Heart left ventricle (tissue), 13 donors: ENCODE results near the gene ZNF217.

ENCODE experiments used
- CTCF ChIP-seq, 12 donors: fragments of 200-600 bp; sonication (generic) in 4 of 12; IDR thresholded peaks; one replicate each; pipeline versions ENCODE4 v1.5.0 to v1.8.0; 2018 to 2022; ENCODE audit warnings: antibody characterized with exemption in 12 of 12, mild to moderate bottlenecking in 5 of 12
- POLR2A ChIP-seq, 2 donors: fragments of 450-650 bp; IDR thresholded peaks; one replicate each; pipeline ENCODE4 v1.6.1; 2017; ENCODE audit warnings: antibody characterized with exemption in 2 of 2, mild to moderate bottlenecking in 2 of 2, moderate library complexity in 2 of 2
- donor health status: ischemic (EF 13 %, LVEDD 7.1; RV severe dilation, severe dysfunction).
- donor health status: DM: no; HTN: yes; CAD: no.
- donor health status: DM: no; HTN: no; CAD: no.
- donor health status: ischemic (EF 25% LVEDD 6.9; RV normal size, moderate dysfunction).
- donor health status: ischemic (EF 25% LVEDD 5.7; RV mildly dilated, moderate dysfunction).
- donor health status: ischemic (EF 35%, LVEDD 5.7; RV mildly dilated, moderate dysfunction).
- donor health status: nonischemic (EF 11% LVEDD 7.7; RV severe dilation, severe dysfunction).
- donor health status: DM: yes; HTN: yes; CAD: no.
- donor health status: PGD.
- donor health status: ischemic (EF 29% LVEDD 5.4; RV normal size, mild dysfunction).
- donor health status: nonischemic (EF 23%, LVEDD 6.1; RV moderate dilation, normal function).

GRCh38 chr20:53530440-53530839 lies 63.2 kb downstream of the ZNF217 start:
- TF ChIP-seq CTCF (IDR thresholded peaks at IDR 0.05), result no peak
- no peak for TF ChIP-seq POLR2A (IDR thresholded peaks at IDR 0.05)
